Measurements from ENCODE around the gene DNAJC25.

Gene DNAJC25

GRCh38 chr9:111632060-111632459, 926 bp downstream of the DNAJC25 start:
- H3K27me3 ChIP-seq (ENCODE audit: insufficient read depth, low read length, poor library complexity): no peaks in the 10 kb centered on the region
- ATAC-seq (ENCODE audit: insufficient read depth, low read depth): no peak
- peak overlapping the region; percentile 77 for H2AFZ ChIP-seq (ENCODE audit: low read depth, low read length)
- peaks cover 56% of the 10 kb centered on the region for H3K79me2 ChIP-seq (ENCODE audit: insufficient read depth, low read length)
- TF ChIP-seq CTCF (IDR thresholded peaks at IDR 0.05; ENCODE audit: borderline replicate concordance, extremely low read depth, low read length, poor library complexity, severe bottlenecking) (no peak), EZH2 (IDR thresholded peaks at IDR 0.05; ENCODE audit: borderline replicate concordance, low read depth, low read length, severe bottlenecking) (no peak)
- no peaks in the 10 kb centered on the region for H3K9me3 ChIP-seq (ENCODE audit: insufficient read depth, low read length, severe bottlenecking)
- peaks cover 28% of the 10 kb centered on the region; the same call in 1 of the 2 replicates for H4K20me1 ChIP-seq (ENCODE audit: insufficient read depth, low read length)
- peaks cover 41% of the 10 kb centered on the region for H3K4me1 ChIP-seq (ENCODE audit: insufficient read depth, low read length)
- H3K4me3 ChIP-seq (ENCODE audit: low read depth in 1 of 2, low read length in 2 of 2): peak overlapping the region; percentile 62 to 86
- H3K4me2 ChIP-seq (ENCODE audit: insufficient read depth, low read length): peak overlapping the region; percentile 92
- peak overlapping the region; percentile 58 for H3K27ac ChIP-seq (ENCODE audit: low read length)
- no peaks in the 10 kb centered on the region; the same call in 1 of the 2 replicates for H3K36me3 ChIP-seq (ENCODE audit: insufficient read depth, low read length)
- DNase-seq: no peak
- peak overlapping the region; percentile 79 for H3K9ac ChIP-seq (ENCODE audit: low read depth, low read length)

- no peaks in the 10 kb centered on the region; the same call in 1 of the 2 replicates for H3K36me3 ChIP-seq (ENCODE audit: insufficient read depth, low read length)
- peaks cover 64% of the 10 kb centered on the region for H3K79me2 ChIP-seq (ENCODE audit: insufficient read depth, low read length)
- H3K4me3 ChIP-seq (ENCODE audit: low read depth in 1 of 2, low read length in 2 of 2): peak overlapping the region in 1 of 2 experiments; percentile 86; a peak in 3 of 4 replicates
- TF ChIP-seq EZH2 (IDR thresholded peaks at IDR 0.05; ENCODE audit: borderline replicate concordance, low read depth, low read length, severe bottlenecking) (no peak), CTCF (IDR thresholded peaks at IDR 0.05; ENCODE audit: borderline replicate concordance, extremely low read depth, low read length, poor library complexity, severe bottlenecking) (no peak)
- H3K4me2 ChIP-seq (ENCODE audit: insufficient read depth, low read length): peak overlapping the region; percentile 92
- H3K9ac ChIP-seq (ENCODE audit: low read depth, low read length): peak overlapping the region; percentile 79
- peaks cover 41% of the 10 kb centered on the region for H3K4me1 ChIP-seq (ENCODE audit: insufficient read depth, low read length)
- H3K27ac ChIP-seq (ENCODE audit: low read length): no peak overlapping the region
- DNase-seq (no peak), ATAC-seq (ENCODE audit: insufficient read depth, low read depth) (no peak)
- peaks cover 30% of the 10 kb centered on the region; the same call in 1 of the 2 replicates for H4K20me1 ChIP-seq (ENCODE audit: insufficient read depth, low read length)
- H3K9me3 ChIP-seq (ENCODE audit: insufficient read depth, low read length, severe bottlenecking): no peaks in the 10 kb centered on the region
- H2AFZ ChIP-seq (ENCODE audit: low read depth, low read length): no peak overlapping the region
- H3K27me3 ChIP-seq (ENCODE audit: insufficient read depth, low read length, poor library complexity): no peaks in the 10 kb centered on the region
Observed at GRCh38 chr9:111632695-111633388, 1.7 kb downstream of the DNAJC25 start.

- Histone ChIP-seq H3K4me2 (ENCODE audit: insufficient read depth, low read length) (peak overlapping the region; percentile 92), H4K20me1 (ENCODE audit: insufficient read depth, low read length) (peaks cover 30% of the 10 kb centered on the region; the same call in 1 of the 2 replicates), H3K27me3 (ENCODE audit: insufficient read depth, low read length, poor library complexity) (no peaks in the 10 kb centered on the region), H2AFZ (ENCODE audit: low read depth, low read length) (no peak overlapping the region), H3K27ac (ENCODE audit: low read length) (no peak overlapping the region), H3K4me1 (ENCODE audit: insufficient read depth, low read length) (peaks cover 41% of the 10 kb centered on the region), H3K9me3 (ENCODE audit: insufficient read depth, low read length, severe bottlenecking) (no peaks in the 10 kb centered on the region), H3K9ac (ENCODE audit: low read depth, low read length) (no peak overlapping the region), H3K79me2 (ENCODE audit: insufficient read depth, low read length) (peaks cover 68% of the 10 kb centered on the region), H3K4me3 (ENCODE audit: low read depth in 1 of 2, low read length in 2 of 2) (peak overlapping the region in 1 of 2 experiments; percentile 34; a peak in 1 of 4 replicates), H3K36me3 (ENCODE audit: insufficient read depth, low read length) (no peaks in the 10 kb centered on the region; the same call in 1 of the 2 replicates)
- TF ChIP-seq CTCF (IDR thresholded peaks at IDR 0.05; ENCODE audit: borderline replicate concordance, extremely low read depth, low read length, poor library complexity, severe bottlenecking) (no peak), EZH2 (IDR thresholded peaks at IDR 0.05; ENCODE audit: borderline replicate concordance, low read depth, low read length, severe bottlenecking) (no peak)
- no peak for DNase-seq
- ATAC-seq (ENCODE audit: insufficient read depth, low read depth): no peak
Observed at GRCh38 chr9:111633389-111633736, 2.2 kb downstream of the DNAJC25 start.
